Stimulated activated CD4-positive, alpha-beta T cell treated with anti-CD3 and anti-CD28 coated beads, Interleukin-1b, Interleukin-23, amount 100 ng/mL, for 4 hours (primary cell): ENCODE results near the gene LRMDA.

ENCODE experiments used
- DNase-seq, 2 donors: peaks; one replicate each; pipeline ENCODE4 v3.0.0-alpha.2; 2020; ENCODE audit warnings: low read depth in 2 of 2

Gene LRMDA

GRCh38 chr10:75646218-75646915 is 214.9 kb downstream of the LRMDA start:
- no peak for DNase-seq

- DNase-seq, result no peak
These were observed 215.5 kb downstream of the LRMDA start for GRCh38 chr10:75646916-75647315.

- DNase-seq, result no peak
These were observed 216.3 kb downstream of the LRMDA start for GRCh38 chr10:75647675-75648074.

GRCh38 chr10:75648351-75648750 is 216.9 kb downstream of the LRMDA start:
- DNase-seq, result no peak

GRCh38 chr10:75648854-75649253 is 217.4 kb downstream of the LRMDA start:
- DNase-seq, result no peak

GRCh38 chr10:75649466-75649865 is 218.0 kb downstream of the LRMDA start:
- no peak for DNase-seq

- no peak for DNase-seq
These were observed 219.2 kb downstream of the LRMDA start for GRCh38 chr10:75650648-75651047.

GRCh38 chr10:75651417-75651816 is 220.0 kb downstream of the LRMDA start:
- DNase-seq, result no peak

GRCh38 chr10:75652146-75652740 is 220.8 kb downstream of the LRMDA start:
- DNase-seq, result no peak

GRCh38 chr10:75653761-75654160 is 222.3 kb downstream of the LRMDA start:
- no peak for DNase-seq

- no peak for DNase-seq
These were observed 222.8 kb downstream of the LRMDA start for GRCh38 chr10:75654171-75654771.

- no peak for DNase-seq
These were observed 223.3 kb downstream of the LRMDA start for GRCh38 chr10:75654772-75655171.

GRCh38 chr10:75655791-75656451 is 224.5 kb downstream of the LRMDA start:
- DNase-seq, result no peak

- no peak for DNase-seq
These were observed 225.9 kb downstream of the LRMDA start for GRCh38 chr10:75657351-75657750.

GRCh38 chr10:75658036-75658435 is 226.6 kb downstream of the LRMDA start:
- DNase-seq, result no peak

- DNase-seq, result no peak
These were observed 227.1 kb downstream of the LRMDA start for GRCh38 chr10:75658496-75658895.

- no peak for DNase-seq
These were observed 227.5 kb downstream of the LRMDA start for GRCh38 chr10:75658915-75659314.

- DNase-seq, result no peak
These were observed 229.4 kb downstream of the LRMDA start for GRCh38 chr10:75660823-75661222.

- DNase-seq, result no peak
These were observed 231.3 kb downstream of the LRMDA start for GRCh38 chr10:75662715-75663114.

- no peak for DNase-seq
These were observed 232.7 kb downstream of the LRMDA start for GRCh38 chr10:75663947-75664664.

- DNase-seq, result no peak
These were observed 233.5 kb downstream of the LRMDA start for GRCh38 chr10:75664968-75665367.

- DNase-seq, result no peak
These were observed 234.3 kb downstream of the LRMDA start for GRCh38 chr10:75665707-75666106.
